AG10803 (cell line): ENCODE data around the gene RYR2.
"Not testable (repeated sequence)": the region's sequence is repeated elsewhere in the genome, so short reads cannot be mapped to it uniquely, and the experiment has no call there.

Experiments used
- DNase-seq: peaks from one replicate; pipeline ENCODE4 v3.0.0; 2010; ENCODE audit warnings: low read depth
- H3K4me3 ChIP-seq: 2 replicates; pipeline ENCODE4 v1.5.1; 2011; ENCODE audit warnings: mild to moderate bottlenecking, low read length, control low read depth
- TF ChIP-seq, protein P1 (sequence below): conservative IDR thresholded peaks from 2 replicates; pipeline ENCODE4 v1.5.1; 2011; ENCODE audit warnings: mild to moderate bottlenecking, low read length, control low read depth, inconsistent platforms

RYR2 gene

DNA sequence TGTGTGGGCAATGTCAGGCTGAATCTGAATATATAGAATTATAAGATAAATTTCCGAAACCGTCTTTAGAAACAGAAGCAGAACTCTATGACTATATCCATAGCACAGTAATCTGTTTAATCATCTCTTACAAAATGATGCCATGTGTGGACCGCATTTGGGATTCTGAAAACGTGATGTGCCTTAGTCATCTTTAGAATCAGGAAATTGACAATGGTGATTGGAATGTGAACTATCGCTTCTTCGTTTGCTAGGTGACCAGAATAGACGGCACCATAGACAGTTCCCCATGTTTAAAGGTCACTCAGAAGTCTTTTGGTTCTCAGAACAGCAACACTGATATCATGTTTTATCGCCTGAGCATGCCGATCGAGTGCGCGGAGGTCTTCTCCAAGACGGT lies 548.4 kb downstream of the RYR2 start:
- TF ChIP-seq, protein P1, sequence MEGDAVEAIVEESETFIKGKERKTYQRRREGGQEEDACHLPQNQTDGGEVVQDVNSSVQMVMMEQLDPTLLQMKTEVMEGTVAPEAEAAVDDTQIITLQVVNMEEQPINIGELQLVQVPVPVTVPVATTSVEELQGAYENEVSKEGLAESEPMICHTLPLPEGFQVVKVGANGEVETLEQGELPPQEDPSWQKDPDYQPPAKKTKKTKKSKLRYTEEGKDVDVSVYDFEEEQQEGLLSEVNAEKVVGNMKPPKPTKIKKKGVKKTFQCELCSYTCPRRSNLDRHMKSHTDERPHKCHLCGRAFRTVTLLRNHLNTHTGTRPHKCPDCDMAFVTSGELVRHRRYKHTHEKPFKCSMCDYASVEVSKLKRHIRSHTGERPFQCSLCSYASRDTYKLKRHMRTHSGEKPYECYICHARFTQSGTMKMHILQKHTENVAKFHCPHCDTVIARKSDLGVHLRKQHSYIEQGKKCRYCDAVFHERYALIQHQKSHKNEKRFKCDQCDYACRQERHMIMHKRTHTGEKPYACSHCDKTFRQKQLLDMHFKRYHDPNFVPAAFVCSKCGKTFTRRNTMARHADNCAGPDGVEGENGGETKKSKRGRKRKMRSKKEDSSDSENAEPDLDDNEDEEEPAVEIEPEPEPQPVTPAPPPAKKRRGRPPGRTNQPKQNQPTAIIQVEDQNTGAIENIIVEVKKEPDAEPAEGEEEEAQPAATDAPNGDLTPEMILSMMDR = no peak
- DNase-seq = no peak
- no peak overlapping the region for H3K4me3 ChIP-seq

DNA sequence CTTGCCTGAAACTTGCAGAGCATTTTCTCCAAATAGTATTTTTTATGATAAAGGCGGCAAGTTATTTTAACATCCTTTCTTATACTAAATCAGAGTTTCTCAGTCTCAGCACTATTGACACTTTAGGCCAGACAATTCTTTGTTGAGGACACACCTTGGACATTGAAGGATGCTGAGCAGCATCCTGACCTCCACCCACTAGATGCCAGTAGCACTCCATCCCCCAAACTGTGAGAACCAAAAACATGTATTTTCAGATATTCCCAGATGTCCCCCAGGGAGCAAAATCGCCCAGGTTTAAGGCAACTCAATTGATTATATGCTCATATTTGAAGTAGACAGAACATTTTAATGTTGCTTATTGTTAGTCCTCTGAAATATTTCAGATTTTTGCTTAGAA lies 549.4 kb downstream of the RYR2 start:
- H3K4me3 ChIP-seq = no peak overlapping the region
- no peak for DNase-seq
- TF ChIP-seq, protein P1 = no peak

DNA sequence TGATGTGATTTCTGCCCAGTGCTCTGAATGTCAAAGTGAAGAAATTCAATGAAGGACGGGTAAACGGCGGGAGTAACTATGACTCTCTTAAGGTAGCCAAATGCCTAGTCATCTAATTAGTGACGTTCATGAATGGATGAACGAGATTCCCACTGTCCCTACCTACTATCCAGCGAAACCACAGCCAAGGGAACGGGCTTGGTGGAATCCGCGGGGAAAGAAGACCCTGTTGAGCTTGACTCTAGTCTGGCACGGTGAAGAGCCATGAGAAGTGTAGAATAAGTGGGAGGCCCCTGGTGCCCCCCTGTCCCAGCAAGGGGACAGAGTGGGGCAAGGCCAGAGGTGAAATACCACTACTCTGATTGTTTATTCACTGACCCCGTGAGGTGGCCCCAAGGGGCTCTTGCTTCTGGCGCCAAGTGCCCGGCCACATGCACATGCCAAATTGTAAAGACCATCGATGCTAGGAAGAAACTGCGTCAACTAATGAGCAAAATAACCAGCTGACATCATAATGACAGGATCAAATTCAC lies 561.1 kb downstream of the RYR2 start:
- DNase-seq = peak; percentile 61
- H3K4me3 ChIP-seq = not testable (repeated sequence)

DNA sequence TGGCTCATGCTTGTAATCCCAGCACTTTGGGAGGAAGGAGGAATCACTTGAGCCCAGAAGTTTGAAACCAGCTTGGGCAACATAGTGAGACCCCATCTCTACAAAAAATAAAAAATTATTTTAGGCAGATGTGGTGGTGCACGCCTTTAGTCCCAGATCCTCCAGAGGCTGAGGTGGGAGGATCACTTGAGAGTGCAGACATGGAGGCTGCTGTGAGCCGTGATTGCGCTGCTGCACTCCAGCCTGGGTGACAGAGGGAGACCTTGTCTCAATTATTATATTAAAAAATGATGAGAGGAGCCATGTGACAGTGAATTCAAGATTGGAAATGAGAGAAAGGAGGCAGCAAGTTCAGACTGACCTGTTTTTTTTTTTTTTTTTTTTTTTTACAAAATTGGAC lies 566.4 kb downstream of the RYR2 start:
- DNase-seq = no peak
- H3K4me3 ChIP-seq = no peak overlapping the region
- TF ChIP-seq, protein P1 = no peak

DNA sequence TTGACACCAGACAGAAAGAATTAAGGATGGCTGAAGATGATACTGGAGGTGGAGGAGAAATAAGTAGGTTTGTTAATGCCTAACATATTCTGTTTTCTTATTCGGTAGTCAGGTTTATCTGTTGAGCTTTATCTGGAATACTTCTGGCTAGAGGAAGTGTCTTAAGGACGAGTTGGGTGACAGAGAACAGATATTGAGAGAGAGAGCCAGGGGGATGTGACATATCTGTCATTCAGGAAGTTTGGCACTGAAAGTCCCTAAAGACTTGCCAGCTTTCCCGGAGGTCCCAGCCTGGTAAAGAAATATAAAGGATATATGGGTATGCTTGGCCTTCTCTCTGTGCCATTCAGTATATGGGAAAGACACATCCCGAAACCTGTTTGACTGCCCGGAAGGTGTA lies 568.2 kb downstream of the RYR2 start:
- no peak overlapping the region for H3K4me3 ChIP-seq
- TF ChIP-seq, protein P1 = no peak
- DNase-seq = no peak

DNA sequence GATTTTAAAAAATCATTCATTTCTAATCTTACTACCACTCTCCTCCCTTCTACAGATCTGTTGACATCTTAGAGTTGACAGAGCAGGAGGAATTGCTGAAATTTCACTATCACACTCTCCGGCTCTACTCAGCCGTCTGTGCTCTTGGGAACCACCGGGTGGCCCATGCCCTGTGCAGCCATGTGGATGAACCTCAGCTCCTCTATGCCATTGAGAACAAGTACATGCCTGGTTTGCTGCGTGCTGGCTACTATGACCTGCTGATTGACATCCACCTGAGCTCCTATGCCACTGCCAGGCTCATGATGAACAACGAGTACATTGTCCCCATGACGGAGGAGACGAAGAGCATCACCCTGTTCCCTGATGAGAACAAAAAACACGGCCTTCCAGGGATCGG lies 572.0 kb downstream of the RYR2 start:
- no peak for DNase-seq
- TF ChIP-seq, protein P1 = no peak
- H3K4me3 ChIP-seq = no peak overlapping the region

DNA sequence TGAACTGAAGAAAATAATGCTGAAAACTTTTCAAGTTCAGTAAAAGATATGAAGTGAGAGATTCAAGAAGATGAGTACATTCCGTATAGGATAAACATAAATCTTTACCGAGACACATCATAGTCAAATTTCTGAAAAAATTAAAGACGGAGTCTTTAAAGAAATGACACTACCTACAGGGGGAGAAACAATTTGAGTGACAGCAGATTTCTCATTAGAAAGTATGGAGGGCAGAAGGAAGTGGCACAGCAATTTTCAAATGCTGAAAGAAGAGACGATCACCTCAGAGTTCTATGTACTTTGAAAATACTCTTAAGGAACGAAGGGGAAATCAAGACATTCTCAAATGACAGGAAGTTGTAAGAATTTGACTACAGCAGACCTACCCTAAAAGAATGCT lies 577.6 kb downstream of the RYR2 start:
- no peak for DNase-seq

More for the DNA sequence above, 577.6 kb downstream of the RYR2 start:
- no peak overlapping the region for H3K4me3 ChIP-seq
- TF ChIP-seq, protein P1 = no peak
